GM18907 (cell line): ENCODE measurements around the gene NRIP1.
"Not testable (repeated sequence)": the region's sequence is repeated elsewhere in the genome, so short reads cannot be mapped to it uniquely, and the experiment has no call there.

ENCODE experiments used
- ATAC-seq: cut with Tn5 transposase; IDR thresholded peaks from one replicate; pipeline ENCODE4 v1.9.1; 2021; ENCODE audit warnings: mild to moderate bottlenecking, moderate library complexity; ENCODE audit not compliant: unreplicated experiment

Gene NRIP1

GRCh38 chr21:15042531-15042930, 22.3 kb downstream of the NRIP1 start:
- ATAC-seq = no peak

- no peak for ATAC-seq
These were observed 25.0 kb downstream of the NRIP1 start for GRCh38 chr21:15039607-15040299.

- ATAC-seq = no peak
These were observed 26.9 kb downstream of the NRIP1 start for GRCh38 chr21:15037900-15038293.

GRCh38 chr21:15037095-15037899, 27.5 kb downstream of the NRIP1 start:
- no peak for ATAC-seq

- no peak for ATAC-seq
These were observed 28.6 kb downstream of the NRIP1 start for GRCh38 chr21:15036189-15036588.

GRCh38 chr21:15034126-15034853, 30.5 kb downstream of the NRIP1 start:
- no peak for ATAC-seq

GRCh38 chr21:15031790-15032357, 32.9 kb downstream of the NRIP1 start:
- no peak for ATAC-seq

GRCh38 chr21:15031362-15031761, 33.4 kb downstream of the NRIP1 start:
- ATAC-seq = not testable (repeated sequence)

GRCh38 chr21:15030861-15031260, 33.9 kb downstream of the NRIP1 start:
- not testable (repeated sequence) for ATAC-seq

GRCh38 chr21:15029077-15029476, 35.7 kb downstream of the NRIP1 start:
- no peak for ATAC-seq

GRCh38 chr21:15028186-15028585, 36.6 kb downstream of the NRIP1 start:
- no peak for ATAC-seq

- no peak for ATAC-seq
These were observed 37.7 kb downstream of the NRIP1 start for GRCh38 chr21:15027056-15027455.

- no peak for ATAC-seq
These were observed 38.4 kb downstream of the NRIP1 start for GRCh38 chr21:15026370-15026769.

- ATAC-seq = no peak
These were observed 41.0 kb downstream of the NRIP1 start for GRCh38 chr21:15023776-15024175.

- no peak for ATAC-seq
These were observed 42.1 kb downstream of the NRIP1 start for GRCh38 chr21:15022608-15023261.

GRCh38 chr21:15020797-15021196, 44.0 kb downstream of the NRIP1 start:
- peak; percentile 66 for ATAC-seq

- ATAC-seq = no peak
These were observed 46.4 kb downstream of the NRIP1 start for GRCh38 chr21:15018382-15018781.

GRCh38 chr21:15015622-15016471, 49.0 kb downstream of the NRIP1 start:
- no peak for ATAC-seq

- ATAC-seq = no peak
These were observed 50.6 kb downstream of the NRIP1 start for GRCh38 chr21:15014221-15014620.

GRCh38 chr21:15011967-15012366, 52.8 kb downstream of the NRIP1 start:
- no peak for ATAC-seq
